Measurements from ENCODE around the gene COX8C.
A peak's percentile ranks its signal among the peaks of the same experiment; 100 is the strongest.
"Not testable (repeated sequence)": the region's sequence is repeated elsewhere in the genome, so short reads cannot be mapped to it uniquely, and the experiment has no call there.

Gene COX8C

DNA sequence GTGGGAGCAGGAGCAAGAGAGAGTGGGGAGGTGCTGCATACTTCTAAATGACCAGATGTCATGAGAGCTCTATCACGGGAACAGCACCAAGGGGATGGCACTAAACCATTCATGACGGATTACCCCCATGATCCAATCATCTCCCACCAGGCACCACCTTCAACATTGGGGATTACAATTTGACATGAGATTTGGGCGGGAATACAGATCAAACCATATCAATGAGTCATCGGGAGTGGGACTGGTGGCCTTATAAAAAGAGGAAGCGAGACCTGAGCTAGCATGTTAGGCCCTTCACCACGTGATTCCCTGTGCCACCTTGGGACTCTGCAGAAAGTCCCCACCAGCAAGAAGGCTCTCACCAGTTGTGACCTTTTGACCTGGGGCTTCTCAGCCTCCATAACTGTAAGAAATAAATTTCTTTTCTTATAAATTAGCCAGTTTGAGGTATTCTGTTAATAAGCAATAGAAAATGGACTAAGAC is 28.7 kb downstream of the COX8C start:
- DNase-seq = peak; percentile 2 to 65

DNA sequence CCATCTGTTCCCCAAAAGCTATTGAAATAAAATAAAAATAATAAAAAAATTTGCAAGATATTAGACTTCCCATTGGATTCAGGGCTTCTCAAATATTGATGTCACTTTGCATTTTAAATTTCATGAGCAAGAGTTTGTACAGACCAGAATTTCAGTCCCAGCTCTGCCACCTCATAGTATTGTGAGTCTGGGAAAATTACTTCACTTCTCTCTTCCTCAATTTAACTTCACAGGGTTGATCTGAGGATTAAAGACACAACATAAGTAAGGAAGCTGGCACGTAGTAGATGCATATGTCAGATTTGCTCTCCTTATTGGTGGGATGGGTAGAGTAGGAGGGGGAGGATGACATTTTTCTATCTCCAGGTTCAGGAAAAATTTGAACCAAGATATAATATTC is 32.8 kb downstream of the COX8C start:
- no peak for DNase-seq

DNA sequence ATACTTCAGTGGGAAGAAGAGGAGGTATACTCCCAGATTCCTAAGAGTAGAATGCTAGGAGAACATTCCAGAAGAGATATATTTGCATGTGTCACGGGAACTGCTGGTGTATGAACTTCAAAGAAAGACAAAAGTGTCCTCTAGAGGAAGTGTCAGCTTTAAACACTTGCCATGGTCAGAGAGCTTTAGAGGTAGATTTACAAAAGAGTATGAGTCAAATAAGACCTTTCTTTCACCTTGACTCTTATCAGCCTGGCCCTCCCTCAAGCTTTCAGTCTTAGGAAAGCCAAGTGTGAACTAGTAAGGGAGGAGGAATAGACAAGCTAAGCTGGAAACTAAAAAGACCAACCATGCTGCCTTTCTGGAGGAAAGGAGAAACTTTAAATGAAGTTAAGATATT is 34.7 kb downstream of the COX8C start:
- DNase-seq = no peak

DNA sequence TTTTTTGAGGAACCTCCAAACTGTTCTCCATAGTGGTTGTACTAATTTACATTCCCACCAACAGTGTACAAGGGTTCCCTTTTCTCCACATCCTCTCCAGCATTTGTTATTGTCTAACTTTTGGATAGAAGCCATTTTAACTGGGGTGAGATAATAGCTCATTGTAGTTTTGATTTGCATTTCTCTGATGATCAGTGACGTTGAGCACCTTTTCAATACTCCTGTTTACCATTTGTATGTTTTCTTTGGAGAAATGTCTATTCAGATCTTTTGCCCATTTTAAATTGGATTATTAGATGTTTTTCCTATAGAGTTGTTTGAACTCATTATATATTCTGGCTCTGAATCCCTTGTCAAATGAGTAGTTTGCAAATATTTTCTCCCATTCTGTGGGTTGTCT is 37.3 kb downstream of the COX8C start:
- DNase-seq = not testable (repeated sequence)

DNA sequence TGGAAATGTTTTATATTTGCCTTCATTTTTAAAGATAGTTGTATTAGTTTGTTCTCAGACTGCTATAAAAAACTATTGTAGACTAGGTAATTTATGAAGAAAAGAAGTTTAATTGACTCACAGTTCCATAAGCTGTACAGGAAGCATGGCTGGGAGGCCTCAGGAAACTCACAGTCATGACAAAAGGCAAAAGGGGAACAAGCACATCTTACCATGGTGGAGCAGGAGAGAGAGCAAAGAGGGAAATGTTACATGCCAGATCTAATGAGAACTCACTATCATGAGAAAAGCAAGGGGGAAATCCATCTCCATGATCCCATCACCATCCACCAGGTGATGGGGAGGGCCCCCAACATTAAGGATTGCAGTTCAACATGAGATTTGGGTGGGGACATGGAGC is 48.2 kb downstream of the COX8C start:
- DNase-seq = peak; percentile 3 to 15

DNA sequence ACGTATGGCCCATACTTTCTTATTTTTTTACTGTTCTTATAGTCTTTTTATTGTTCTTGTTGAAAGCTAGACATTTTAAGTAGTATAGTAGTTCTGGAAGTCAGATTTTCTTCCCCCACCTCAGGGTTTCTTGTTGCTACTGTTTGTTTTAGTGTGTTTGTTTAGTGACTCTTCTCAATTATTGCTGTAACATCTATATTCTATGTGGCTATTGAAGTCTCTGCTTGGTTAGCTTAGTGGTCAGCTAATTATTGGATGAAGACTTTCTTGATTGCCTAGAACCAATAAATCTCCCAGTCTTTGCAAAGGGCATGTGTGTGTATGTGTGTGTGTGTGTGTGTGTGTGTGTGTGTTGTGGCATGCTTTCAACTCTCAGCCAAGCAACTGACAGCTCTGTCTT is 49.5 kb downstream of the COX8C start:
- DNase-seq = no peak
